Mucosa of rectum (tissue), 2 donors: Measurements from ENCODE around the gene CST3.
"Not testable (repeated sequence)": the region's sequence is repeated elsewhere in the genome, so short reads cannot be mapped to it uniquely, and the experiment has no call there.

ENCODE experiments used
- H3K27ac ChIP-seq, 2 donors: one replicate each; pipeline ENCODE4 v1.7.0; 2013; ENCODE audit warnings: inconsistent platforms in 2 of 2, low read depth in 2 of 2, low read length in 2 of 2
- H3K27me3 ChIP-seq, 2 donors: one replicate each; pipeline ENCODE4 v1.7.0; 2013; ENCODE audit warnings: low read length in 2 of 2; ENCODE audit not compliant: control insufficient read depth in 2 of 2, insufficient read depth in 2 of 2
- H3K36me3 ChIP-seq, 2 donors: one replicate each; pipeline ENCODE4 v1.7.0; 2013; ENCODE audit warnings: low read length in 2 of 2; ENCODE audit not compliant: control insufficient read depth in 2 of 2, insufficient read depth in 2 of 2
- H3K4me1 ChIP-seq, 2 donors: one replicate each; pipeline ENCODE4 v1.7.0; 2013; ENCODE audit warnings: low read length in 2 of 2, mild to moderate bottlenecking in 1 of 2; ENCODE audit not compliant: control insufficient read depth in 2 of 2, insufficient read depth in 2 of 2
- H3K4me3 ChIP-seq, 2 donors: one replicate each; pipeline ENCODE4 v1.7.0; 2013; ENCODE audit warnings: low read length in 2 of 2
- H3K9ac ChIP-seq, 2 donors: one replicate each; pipeline ENCODE4 v1.7.0; 2013; ENCODE audit warnings: low read length in 2 of 2, low read depth in 1 of 2, mild to moderate bottlenecking in 1 of 2
- H3K9me3 ChIP-seq, 2 donors: one replicate each; pipeline ENCODE4 v1.7.0; 2013; ENCODE audit warnings: low read length in 2 of 2; ENCODE audit not compliant: control insufficient read depth in 2 of 2
- donor health status: healthy.
- donor health status: Normal muscosa, but diverticular disease.

CST3 gene

GRCh38 chr20:23672158-23672557 lies 34.4 kb upstream of the CST3 start:
- no peaks in the 10 kb centered on the region for H3K4me1 ChIP-seq
- no peaks in the 10 kb centered on the region for H3K36me3 ChIP-seq
- no peak overlapping the region for H3K27ac ChIP-seq
- H3K9ac ChIP-seq: no peak overlapping the region
- no peaks in the 10 kb centered on the region for H3K9me3 ChIP-seq
- H3K27me3 ChIP-seq: no peaks in the 10 kb centered on the region
- H3K4me3 ChIP-seq: no peak overlapping the region

GRCh38 chr20:23671479-23671878 lies 33.7 kb upstream of the CST3 start:
- H3K27me3 ChIP-seq: no peaks in the 10 kb centered on the region
- H3K4me3 ChIP-seq: no peak overlapping the region
- no peak overlapping the region for H3K9ac ChIP-seq
- no peak overlapping the region for H3K27ac ChIP-seq
- no peaks in the 10 kb centered on the region for H3K9me3 ChIP-seq
- no peaks in the 10 kb centered on the region for H3K4me1 ChIP-seq
- no peaks in the 10 kb centered on the region for H3K36me3 ChIP-seq

DNA sequence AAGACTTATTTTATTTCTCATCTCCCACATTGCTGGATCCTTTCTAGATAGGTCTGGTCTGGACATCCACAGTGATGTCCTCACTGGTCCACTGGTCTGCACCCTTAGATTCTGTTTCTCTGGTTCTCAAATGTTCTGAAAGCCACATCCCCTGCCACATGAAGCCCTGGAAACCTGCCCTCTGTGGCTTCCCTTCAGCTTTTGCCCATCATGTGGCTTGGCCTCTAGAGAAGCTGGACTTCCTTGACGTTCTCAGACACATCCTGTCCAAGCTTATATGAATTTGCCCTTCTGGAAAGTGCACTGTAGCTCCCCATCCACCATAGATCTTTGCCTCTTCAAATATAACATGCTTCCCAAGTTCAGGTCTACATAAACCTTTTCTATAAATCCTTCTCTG lies 32.6 kb upstream of the CST3 start:
- no peak overlapping the region for H3K9ac ChIP-seq
- no peaks in the 10 kb centered on the region for H3K9me3 ChIP-seq
- H3K27me3 ChIP-seq: no peaks in the 10 kb centered on the region
- no peak overlapping the region for H3K27ac ChIP-seq
- H3K36me3 ChIP-seq: no peaks in the 10 kb centered on the region
- H3K4me1 ChIP-seq: no peaks in the 10 kb centered on the region
- no peak overlapping the region for H3K4me3 ChIP-seq

- Histone ChIP-seq H3K4me1 (no peaks in the 10 kb centered on the region), H3K9ac (no peak overlapping the region), H3K27ac (no peak overlapping the region), H3K36me3 (no peaks in the 10 kb centered on the region), H3K9me3 (no peaks in the 10 kb centered on the region), H3K27me3 (no peaks in the 10 kb centered on the region), H3K4me3 (no peak overlapping the region)
Observed at GRCh38 chr20:23669866-23670265, 32.1 kb upstream of the CST3 start.

- Histone ChIP-seq H3K4me1 (no peaks in the 10 kb centered on the region), H3K27me3 (no peaks in the 10 kb centered on the region), H3K4me3 (no peak overlapping the region), H3K9me3 (no peaks in the 10 kb centered on the region), H3K27ac (no peak overlapping the region), H3K9ac (no peak overlapping the region), H3K36me3 (no peaks in the 10 kb centered on the region)
Observed at GRCh38 chr20:23669327-23669726, 31.6 kb upstream of the CST3 start.

GRCh38 chr20:23668477-23668951 lies 30.8 kb upstream of the CST3 start:
- Histone ChIP-seq H3K4me3 (no peak overlapping the region), H3K4me1 (no peaks in the 10 kb centered on the region), H3K27ac (no peak overlapping the region), H3K36me3 (no peaks in the 10 kb centered on the region), H3K9me3 (no peaks in the 10 kb centered on the region), H3K27me3 (no peaks in the 10 kb centered on the region), H3K9ac (no peak overlapping the region)

- Histone ChIP-seq H3K4me3 (no peak overlapping the region), H3K27me3 (no peaks in the 10 kb centered on the region), H3K27ac (no peak overlapping the region), H3K9me3 (no peaks in the 10 kb centered on the region), H3K4me1 (no peaks in the 10 kb centered on the region), H3K9ac (no peak overlapping the region), H3K36me3 (no peaks in the 10 kb centered on the region)
Observed at GRCh38 chr20:23667666-23668065, 29.9 kb upstream of the CST3 start.

DNA sequence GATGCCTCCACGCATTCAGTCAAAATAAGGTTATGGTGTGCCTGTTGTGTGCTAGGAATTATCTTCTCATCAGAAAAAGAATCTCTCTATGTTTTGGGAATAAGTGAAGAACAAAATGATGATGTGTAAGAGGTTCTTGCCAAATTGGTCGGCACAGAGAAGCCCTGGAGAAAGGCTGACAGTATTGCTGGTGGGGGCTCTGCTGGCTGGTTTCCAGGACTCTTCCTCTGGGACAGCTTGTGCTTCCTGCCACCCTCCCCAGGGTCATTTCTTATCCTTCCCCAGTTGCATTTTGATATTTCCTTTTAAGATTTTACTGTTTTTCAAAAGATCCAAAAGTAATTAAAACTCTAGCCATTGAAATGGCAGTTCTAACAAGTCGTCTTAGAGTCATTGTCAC lies 28.9 kb upstream of the CST3 start:
- H3K9ac ChIP-seq: no peak overlapping the region
- H3K27ac ChIP-seq: no peak overlapping the region

GRCh38 chr20:23666189-23666588 lies 28.4 kb upstream of the CST3 start:
- Histone ChIP-seq H3K36me3 (no peaks in the 10 kb centered on the region), H3K4me1 (no peaks in the 10 kb centered on the region), H3K9ac (no peak overlapping the region), H3K27me3 (no peaks in the 10 kb centered on the region), H3K4me3 (no peak overlapping the region), H3K9me3 (no peaks in the 10 kb centered on the region), H3K27ac (no peak overlapping the region)

More for the DNA sequence above, 28.9 kb upstream of the CST3 start:
- Histone ChIP-seq H3K9me3 (no peaks in the 10 kb centered on the region), H3K4me1 (no peaks in the 10 kb centered on the region), H3K36me3 (no peaks in the 10 kb centered on the region), H3K27me3 (no peaks in the 10 kb centered on the region), H3K4me3 (no peak overlapping the region)

- Histone ChIP-seq H3K9me3 (no peaks in the 10 kb centered on the region), H3K27ac (no peak overlapping the region), H3K27me3 (no peaks in the 10 kb centered on the region), H3K9ac (no peak overlapping the region), H3K36me3 (no peaks in the 10 kb centered on the region), H3K4me1 (no peaks in the 10 kb centered on the region), H3K4me3 (no peak overlapping the region)
Observed at GRCh38 chr20:23664954-23665353, 27.2 kb upstream of the CST3 start.

DNA sequence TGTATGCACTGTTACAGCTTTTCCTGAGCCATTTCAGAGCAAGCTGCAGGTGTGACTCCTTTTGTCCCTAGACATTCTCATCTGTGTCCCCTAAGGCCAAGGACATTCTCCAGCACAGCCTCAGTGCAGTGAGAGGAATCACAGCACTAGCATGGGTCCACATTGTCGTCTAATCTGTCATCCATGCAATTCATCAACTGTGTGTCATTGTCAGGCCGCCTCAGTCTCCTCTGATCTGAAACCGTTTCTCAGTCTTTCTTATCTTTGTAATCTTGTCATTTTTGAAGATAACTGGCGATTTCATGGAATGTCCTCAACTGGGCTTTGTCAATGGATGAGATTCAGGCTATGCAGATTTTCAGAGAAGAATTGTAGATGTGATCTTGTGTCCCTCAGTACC lies 26.3 kb upstream of the CST3 start:
- not testable (repeated sequence) for H3K9me3 ChIP-seq, H3K4me3 ChIP-seq, H3K9ac ChIP-seq, H3K27me3 ChIP-seq, H3K36me3 ChIP-seq, H3K4me1 ChIP-seq, H3K27ac ChIP-seq
